ENCODE results near the gene CEP43. TPM values are rescaled to one million over a fixed set of nuclear protein-coding genes. Genes with fewer than 3 reads are reported as not detected.
"Not testable (repeated sequence)": the region's sequence is repeated elsewhere in the genome, so short reads cannot be mapped to it uniquely, and the experiment has no call there.

Gene CEP43
- 10 to 100 TPM in 2 of 4 donors, 1 to 10 TPM in 2; 9.0 to 10.7 (median 9.7) TPM for total RNA-seq
- 6.5 TPM for polyA plus RNA-seq
- long read RNA-seq, donor 1, full-length matches to known transcripts, result 25 of 30 reads
- long read RNA-seq, donor 1, partial matches to known transcripts, result 1 of 30 reads
- long read RNA-seq, donor 1, other reads (novel, unspliced or antisense), result 4 of 30 reads
- long read RNA-seq, donor 2, full-length matches to known transcripts, result 11 of 13 reads
- long read RNA-seq, donor 2, partial matches to known transcripts, result 1 of 13 reads
- long read RNA-seq, donor 2, other reads (novel, unspliced or antisense), result 1 of 13 reads
- long read RNA-seq, donor 3, full-length matches to known transcripts, result 28 of 43 reads
- long read RNA-seq, donor 3, partial matches to known transcripts, result 3 of 43 reads
- long read RNA-seq, donor 3, other reads (novel, unspliced or antisense), result 12 of 43 reads
- long read RNA-seq, donor 4, full-length matches to known transcripts, result 10 of 11 reads
- long read RNA-seq, donor 4, partial matches to known transcripts, result 1 of 11 reads
- long read RNA-seq, donor 4, other reads (novel, unspliced or antisense), result 0 of 11 reads

GRCh38 chr6:166999145-166999883 lies at the start of gene CEP43:
Gene CEP43, plus strand, starts transcription at chr6:166999397. Its CDS starts 16 bp downstream, at chr6:166999413.
- intact Hi-C loops (cut with DNase I), result no loop called here
- H3K27me3 ChIP-seq (ENCODE audit: control insufficient read depth, insufficient read depth), result no peaks in the 10 kb centered on the region
- under 1% methylated on average over 93 of the region's 93 CpGs for WGBS
- ATAC-seq, result peak; percentile 99
- H3K4me1 ChIP-seq (ENCODE audit: control insufficient read depth, insufficient read depth, low read length), result peaks cover 3% of the 10 kb centered on the region
- H3K4me3 ChIP-seq (ENCODE audit: low read length), result peak within 1 kb of the TSS; percentile 71
- H3K27ac ChIP-seq (ENCODE audit: low read length), result no peak within 1 kb of the TSS
- H3K9me3 ChIP-seq (ENCODE audit: control insufficient read depth, low read length), result no peaks in the 10 kb centered on the region
- peak; percentile 96 to 98 (median 98) for DNase-seq

- peak overlapping the region; percentile 4 for H3K27ac ChIP-seq (ENCODE audit: low read length)
Observed at GRCh38 chr6:166949528-166950442, 49.4 kb upstream of the CEP43 start.

GRCh38 chr6:166950443-166950821 lies 48.8 kb upstream of the CEP43 start:
- intact Hi-C loops (cut with DNase I), result loop anchor here in 3 of 4 donors (5.0 to 10.0 kb wide), 3 partner anchors 166 to 176 kb away; no protein-coding TSS in a partner anchor
- 91% methylated on average over 10 of the region's 10 CpGs for WGBS

More at GRCh38 chr6:166949528-166950442, 49.4 kb upstream of the CEP43 start:
- intact Hi-C loops (cut with DNase I), result loop anchor here in 3 of 4 donors (5.0 to 10.0 kb wide), 3 partner anchors 165 to 175 kb away; no protein-coding TSS in a partner anchor
- Histone ChIP-seq H3K9me3 (ENCODE audit: control insufficient read depth, low read length) (no peaks in the 10 kb centered on the region), H3K27me3 (ENCODE audit: control insufficient read depth, insufficient read depth) (no peaks in the 10 kb centered on the region), H3K4me1 (ENCODE audit: control insufficient read depth, insufficient read depth, low read length) (no peaks in the 10 kb centered on the region), H3K4me3 (ENCODE audit: low read length) (no peak overlapping the region)
- 79% methylated on average over 9 of the region's 9 CpGs for WGBS
- DNase-seq (no peak), ATAC-seq (peak; percentile 33 to 44)

GRCh38 chr6:166950892-166951669 lies 48.1 kb upstream of the CEP43 start:
- WGBS, result 60% methylated on average over 17 of the region's 17 CpGs
- not testable (repeated sequence) for H3K4me1 ChIP-seq (ENCODE audit: control insufficient read depth, insufficient read depth, low read length); H3K9me3 ChIP-seq (ENCODE audit: control insufficient read depth, low read length); H3K27me3 ChIP-seq (ENCODE audit: control insufficient read depth, insufficient read depth)
- ATAC-seq (peak; percentile 40 to 53), DNase-seq (peak; percentile 70 to 90 (median 84))
- H3K27ac ChIP-seq (ENCODE audit: low read length), result peak overlapping the region; percentile 73
- intact Hi-C loops (cut with DNase I), result loop anchor here in 3 of 4 donors (5.0 to 10.0 kb wide), 3 partner anchors 166 to 176 kb away; no protein-coding TSS in a partner anchor
- peak overlapping the region; percentile 11 for H3K4me3 ChIP-seq (ENCODE audit: low read length)

More at GRCh38 chr6:166950443-166950821, 48.8 kb upstream of the CEP43 start:
- ATAC-seq, result peak; percentile 44 to 45
- DNase-seq, result peak in 1 of 3 donors; percentile 46
- H3K9me3 ChIP-seq (ENCODE audit: control insufficient read depth, low read length), result no peaks in the 10 kb centered on the region
- H3K4me3 ChIP-seq (ENCODE audit: low read length), result no peak overlapping the region
- H3K27me3 ChIP-seq (ENCODE audit: control insufficient read depth, insufficient read depth), result no peaks in the 10 kb centered on the region
- H3K27ac ChIP-seq (ENCODE audit: low read length), result peak overlapping the region; percentile 16
- H3K4me1 ChIP-seq (ENCODE audit: control insufficient read depth, insufficient read depth, low read length), result peaks cover under 1% of the 10 kb centered on the region

GRCh38 chr6:166951670-166952060 lies 47.5 kb upstream of the CEP43 start:
- Histone ChIP-seq H3K4me3 (ENCODE audit: low read length) (no peak overlapping the region), H3K27me3 (ENCODE audit: control insufficient read depth, insufficient read depth) (no peaks in the 10 kb centered on the region), H3K9me3 (ENCODE audit: control insufficient read depth, low read length) (no peaks in the 10 kb centered on the region), H3K27ac (ENCODE audit: low read length) (no peak overlapping the region), H3K4me1 (ENCODE audit: control insufficient read depth, insufficient read depth, low read length) (peaks cover 2% of the 10 kb centered on the region)
- no peak for ATAC-seq
- intact Hi-C loops (cut with DNase I), result loop anchor here in 3 of 4 donors (5.0 to 10.0 kb wide), 3 partner anchors 167 to 177 kb away; no protein-coding TSS in a partner anchor
- 79% methylated on average over 3 of the region's 3 CpGs for WGBS
- no peak for DNase-seq

GRCh38 chr6:166952121-166952520 lies 47.1 kb upstream of the CEP43 start:
- ATAC-seq (no peak), DNase-seq (no peak)
- H3K27me3 ChIP-seq (ENCODE audit: control insufficient read depth, insufficient read depth), result no peaks in the 10 kb centered on the region
- H3K4me1 ChIP-seq (ENCODE audit: control insufficient read depth, insufficient read depth, low read length), result peaks cover 2% of the 10 kb centered on the region
- H3K4me3 ChIP-seq (ENCODE audit: low read length), result no peak overlapping the region
- WGBS, result 89% methylated on average over 12 of the region's 12 CpGs
- intact Hi-C loops (cut with DNase I), result loop anchor here in 3 of 4 donors (5.0 to 10.0 kb wide), 3 partner anchors 167 to 177 kb away; no protein-coding TSS in a partner anchor
- no peaks in the 10 kb centered on the region for H3K9me3 ChIP-seq (ENCODE audit: control insufficient read depth, low read length)
- no peak overlapping the region for H3K27ac ChIP-seq (ENCODE audit: low read length)

GRCh38 chr6:166952567-166953486 lies 46.4 kb upstream of the CEP43 start:
- Histone ChIP-seq H3K27ac (ENCODE audit: low read length) (no peak overlapping the region), H3K4me3 (ENCODE audit: low read length) (no peak overlapping the region), H3K9me3 (ENCODE audit: control insufficient read depth, low read length) (no peaks in the 10 kb centered on the region), H3K27me3 (ENCODE audit: control insufficient read depth, insufficient read depth) (no peaks in the 10 kb centered on the region), H3K4me1 (ENCODE audit: control insufficient read depth, insufficient read depth, low read length) (peaks cover 2% of the 10 kb centered on the region)
- ATAC-seq (no peak), DNase-seq (no peak)
- 82% methylated on average over 17 of the region's 17 CpGs for WGBS
- intact Hi-C loops (cut with DNase I), result loop anchor here in 3 of 4 donors (5.0 to 10.0 kb wide), 3 partner anchors 168 to 178 kb away; no protein-coding TSS in a partner anchor

GRCh38 chr6:166954118-166954713 lies 45.0 kb upstream of the CEP43 start:
- Histone ChIP-seq H3K27ac (ENCODE audit: low read length) (no peak overlapping the region), H3K4me1 (ENCODE audit: control insufficient read depth, insufficient read depth, low read length) (peaks cover 2% of the 10 kb centered on the region), H3K27me3 (ENCODE audit: control insufficient read depth, insufficient read depth) (no peaks in the 10 kb centered on the region), H3K4me3 (ENCODE audit: low read length) (no peak overlapping the region), H3K9me3 (ENCODE audit: control insufficient read depth, low read length) (no peaks in the 10 kb centered on the region)
- DNase-seq (no peak), ATAC-seq (no peak)
- WGBS, result 86% methylated on average over 6 of the region's 6 CpGs
- intact Hi-C loops (cut with DNase I), result loop anchor here in 3 of 4 donors (5.0 to 10.0 kb wide), 3 partner anchors 169 to 179 kb away; no protein-coding TSS in a partner anchor

Measured in right cardiac atrium (tissue), 5 donors.